IPS-18c (cell line): ENCODE results near the gene PCSK6.
"Not testable (repeated sequence)": the region's sequence is repeated elsewhere in the genome, so short reads cannot be mapped to it uniquely, and the experiment has no call there.

Source experiments
- H3K4me3 ChIP-seq: 2 replicates; pipeline ENCODE4 v1.7.0; 2013; ENCODE audit warnings: low read depth, mild to moderate bottlenecking, low read length, moderate library complexity; ENCODE audit not compliant: insufficient read depth
- H3K9me3 ChIP-seq: one replicate; pipeline ENCODE4 v1.6.1; 2013; ENCODE audit warnings: mild to moderate bottlenecking, low read length, moderate library complexity; ENCODE audit not compliant: control insufficient read depth, insufficient read depth

The PCSK6 gene

DNA sequence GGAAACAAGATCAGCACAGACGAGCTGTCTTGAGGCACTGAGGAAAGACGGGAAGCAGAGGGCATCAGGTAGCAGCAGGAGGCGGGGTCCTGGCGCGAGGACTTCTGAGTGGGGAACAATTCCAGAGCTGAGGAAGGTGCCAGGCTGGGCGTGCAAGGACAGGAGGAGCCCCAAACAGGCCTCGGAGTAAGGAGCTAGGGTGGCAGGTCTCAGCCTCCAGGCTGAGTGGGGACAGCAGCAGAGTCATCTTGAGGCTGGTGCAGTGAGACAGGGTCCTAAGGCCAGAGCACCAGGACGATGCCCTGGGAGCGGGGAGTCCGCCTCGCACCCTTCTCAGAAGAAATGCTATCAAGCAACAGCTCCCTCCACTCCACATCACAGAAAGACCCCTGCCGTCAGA lies 78.4 kb downstream of the PCSK6 start:
- Histone ChIP-seq H3K4me3 (no peak overlapping the region), H3K9me3 (peaks cover 4% of the 10 kb centered on the region)

DNA sequence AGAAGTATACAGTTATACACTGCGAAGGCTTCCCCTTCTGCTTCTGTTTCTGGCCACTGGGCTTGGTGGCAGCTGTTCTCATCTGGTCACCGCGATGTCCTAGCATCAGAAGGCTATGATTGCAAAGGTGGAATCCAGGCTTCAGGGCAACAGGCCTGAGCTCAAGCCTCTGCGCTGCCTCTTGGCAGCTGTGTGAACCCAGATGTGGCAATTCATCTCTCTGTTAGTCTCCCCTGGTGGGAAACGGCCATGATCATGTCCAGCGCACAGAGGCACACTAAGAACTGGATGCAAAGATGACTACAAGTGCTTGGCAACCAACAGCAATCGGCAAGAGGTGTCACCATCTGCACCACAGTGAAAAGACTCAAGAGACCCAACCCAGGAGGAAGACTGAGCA lies 78.9 kb downstream of the PCSK6 start:
- no peak overlapping the region for H3K4me3 ChIP-seq
- H3K9me3 ChIP-seq = peaks cover 4% of the 10 kb centered on the region

- no peak overlapping the region for H3K4me3 ChIP-seq
- H3K9me3 ChIP-seq = peaks cover 4% of the 10 kb centered on the region
Measured at GRCh38 chr15:101409621-101410020, 79.9 kb downstream of the PCSK6 start.

DNA sequence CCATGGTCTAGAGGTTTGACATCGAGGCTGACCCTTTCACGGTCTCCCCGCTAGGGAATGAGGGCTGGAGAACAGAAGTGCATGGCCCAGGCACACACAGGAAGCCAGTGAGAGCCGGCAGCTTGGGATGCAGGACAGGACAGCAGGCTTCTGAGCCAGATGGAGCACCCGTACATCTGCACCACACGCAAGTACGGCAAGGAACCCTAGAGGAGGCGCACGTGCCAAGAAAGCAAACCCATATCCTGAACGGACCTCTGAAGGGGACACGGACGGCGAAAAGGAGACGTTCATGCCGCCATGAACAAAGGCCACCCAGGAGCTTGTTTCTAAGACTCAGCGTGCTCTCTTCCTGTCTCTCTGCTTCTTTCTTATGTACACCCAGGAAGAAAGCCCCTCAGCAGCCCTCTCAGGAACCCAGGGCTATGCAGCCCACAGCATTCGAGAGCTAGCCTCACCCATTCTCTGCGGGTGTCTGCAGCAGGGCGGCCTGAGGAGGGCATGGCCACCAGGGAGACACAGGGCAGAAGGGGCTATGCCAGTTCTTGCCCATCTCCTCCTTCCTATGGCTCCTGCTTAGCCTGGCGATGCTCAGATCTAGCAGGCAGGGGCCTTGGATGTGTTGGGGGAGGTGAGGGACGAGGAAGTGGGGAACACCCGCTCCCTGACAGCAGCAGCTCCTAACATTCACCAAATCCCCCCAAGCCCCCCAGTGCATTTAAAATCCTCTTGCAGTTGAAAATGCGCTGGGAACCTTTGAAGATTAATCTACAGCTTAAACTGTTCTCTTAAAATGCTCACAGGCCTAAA lies 81.3 kb downstream of the PCSK6 start:
- H3K4me3 ChIP-seq = no peak overlapping the region
- peaks cover 4% of the 10 kb centered on the region for H3K9me3 ChIP-seq

GRCh38 chr15:101407439-101407838 lies 82.1 kb downstream of the PCSK6 start:
- no peak overlapping the region for H3K4me3 ChIP-seq
- peaks cover 4% of the 10 kb centered on the region for H3K9me3 ChIP-seq

DNA sequence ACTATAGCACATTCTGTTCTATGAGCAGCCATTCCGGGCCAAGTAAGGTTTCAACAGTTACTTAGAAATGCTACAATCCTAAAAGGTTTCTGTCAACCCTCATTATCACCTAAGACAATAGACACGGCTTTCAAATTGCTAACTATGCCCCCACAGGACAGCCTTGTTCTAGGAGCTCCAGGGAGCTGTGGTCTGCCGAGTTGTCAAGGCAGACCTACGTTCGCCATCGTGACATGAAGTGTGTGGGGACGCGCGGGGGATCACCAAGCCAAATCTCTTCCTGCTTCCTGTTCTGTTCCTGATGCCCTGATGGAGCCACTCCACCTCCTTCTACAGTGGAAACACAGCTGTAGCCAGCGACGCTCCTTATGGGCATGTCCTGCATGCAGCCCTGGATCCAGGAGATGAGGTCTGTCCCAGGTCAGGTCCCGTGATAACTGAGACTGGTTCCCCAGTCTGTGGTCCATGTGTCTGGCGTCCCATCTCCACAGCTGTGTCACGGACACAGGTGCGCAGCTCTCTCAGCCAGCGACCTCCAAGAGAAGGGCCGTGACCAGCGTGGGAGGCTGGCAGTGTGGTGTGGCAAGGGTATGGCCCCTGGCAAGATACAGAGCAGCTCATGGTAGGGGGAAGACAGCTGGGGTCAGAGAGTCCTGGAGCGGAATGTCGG lies 82.8 kb downstream of the PCSK6 start:
- H3K4me3 ChIP-seq = no peak overlapping the region
- peaks cover 4% of the 10 kb centered on the region for H3K9me3 ChIP-seq

GRCh38 chr15:101406036-101406435 lies 83.5 kb downstream of the PCSK6 start:
- H3K9me3 ChIP-seq = peaks cover 4% of the 10 kb centered on the region
- H3K4me3 ChIP-seq = no peak overlapping the region

GRCh38 chr15:101404245-101404644 lies 85.3 kb downstream of the PCSK6 start:
- no peak overlapping the region for H3K4me3 ChIP-seq
- H3K9me3 ChIP-seq = peaks cover 4% of the 10 kb centered on the region

DNA sequence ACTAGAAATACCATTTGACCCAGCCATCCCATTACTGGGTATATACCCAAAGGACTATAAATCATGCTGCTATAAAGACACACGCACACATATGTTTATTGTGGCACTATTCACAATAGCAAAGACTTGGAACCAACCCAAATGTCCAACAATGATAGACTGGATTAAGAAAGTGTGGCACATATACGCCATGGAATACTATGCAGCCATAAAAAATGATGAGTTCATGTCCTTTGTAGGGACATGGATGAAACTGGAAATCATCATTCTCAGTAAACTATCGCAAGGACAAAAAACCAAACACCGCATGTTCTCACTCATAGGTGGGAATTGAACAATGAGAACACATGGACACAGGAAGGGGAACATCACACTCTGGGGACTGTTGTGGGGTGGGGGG lies 86.6 kb downstream of the PCSK6 start:
- not testable (repeated sequence) for H3K4me3 ChIP-seq, H3K9me3 ChIP-seq

DNA sequence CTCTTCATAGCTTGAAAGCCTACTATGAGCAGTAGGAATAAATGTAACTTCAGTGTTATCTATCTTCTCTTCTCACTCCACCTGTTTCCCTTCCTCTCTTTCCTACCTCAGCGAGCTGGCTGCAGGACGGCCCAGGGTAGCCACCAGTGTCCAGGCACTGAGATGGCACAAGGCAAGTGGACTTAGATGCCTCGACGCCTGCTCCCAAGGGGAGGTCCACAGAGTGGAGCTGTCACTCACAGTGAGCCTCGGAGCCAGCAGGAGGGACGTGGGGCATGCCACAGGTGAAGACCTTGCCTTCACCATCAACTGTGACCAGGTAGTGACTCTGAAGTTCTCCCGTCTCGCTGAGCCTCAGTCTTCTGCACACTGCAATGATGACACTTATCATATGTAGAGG lies 88.2 kb downstream of the PCSK6 start:
- no peak overlapping the region for H3K4me3 ChIP-seq
- no peaks in the 10 kb centered on the region for H3K9me3 ChIP-seq

DNA sequence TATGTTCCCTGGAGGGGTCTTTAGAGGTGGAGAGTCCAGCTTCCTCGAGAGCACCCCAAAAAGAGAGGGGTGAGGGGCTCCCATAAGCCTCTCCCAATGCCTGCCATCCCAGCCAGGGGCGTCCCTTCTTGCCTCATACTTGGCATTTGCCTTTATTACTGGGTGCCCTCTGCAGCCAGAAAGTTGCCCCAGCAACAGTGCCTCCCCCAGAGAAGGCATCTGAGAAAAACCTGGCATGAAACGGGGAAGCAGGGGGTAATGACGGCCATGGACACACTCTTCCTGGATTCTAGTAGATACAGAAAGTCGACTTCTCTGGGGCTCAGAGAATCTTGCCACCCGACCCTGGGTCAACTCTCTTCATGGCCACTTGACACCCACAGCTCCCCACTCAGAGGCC lies 90.1 kb downstream of the PCSK6 start:
- no peak overlapping the region for H3K4me3 ChIP-seq
- H3K9me3 ChIP-seq = no peaks in the 10 kb centered on the region

- no peak overlapping the region for H3K4me3 ChIP-seq
- H3K9me3 ChIP-seq = no peaks in the 10 kb centered on the region
Measured at GRCh38 chr15:101398247-101398646, 91.3 kb downstream of the PCSK6 start.

DNA sequence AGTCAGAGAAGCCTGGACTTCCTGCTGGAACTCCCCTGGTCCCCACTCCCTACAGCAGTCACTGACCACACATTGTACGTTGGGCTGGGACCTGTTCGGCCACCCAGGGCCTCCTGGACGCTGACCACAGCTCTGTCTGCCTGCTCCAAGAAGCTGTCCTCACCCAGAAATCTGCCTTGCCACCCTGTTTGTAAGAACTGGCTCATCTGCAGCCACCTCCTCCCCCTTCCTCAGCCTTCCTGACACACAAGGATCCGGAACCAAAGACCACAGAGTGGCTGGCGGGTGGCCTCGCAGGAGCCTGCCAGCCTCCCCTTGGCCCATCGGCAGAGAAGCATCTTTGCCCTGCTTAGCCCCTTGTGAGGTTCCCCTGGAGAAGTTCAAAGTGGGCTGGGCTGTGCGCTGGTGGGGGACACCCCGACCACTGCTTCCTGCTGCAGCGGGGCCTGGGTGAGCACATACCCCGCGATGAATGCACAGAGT lies 91.9 kb downstream of the PCSK6 start:
- no peak overlapping the region for H3K4me3 ChIP-seq
- H3K9me3 ChIP-seq = no peaks in the 10 kb centered on the region

GRCh38 chr15:101396484-101397261 lies 92.8 kb downstream of the PCSK6 start:
- Histone ChIP-seq H3K9me3 (no peaks in the 10 kb centered on the region), H3K4me3 (no peak overlapping the region)

- no peak overlapping the region for H3K4me3 ChIP-seq
Measured at GRCh38 chr15:101394654-101395053, 94.9 kb downstream of the PCSK6 start.

DNA sequence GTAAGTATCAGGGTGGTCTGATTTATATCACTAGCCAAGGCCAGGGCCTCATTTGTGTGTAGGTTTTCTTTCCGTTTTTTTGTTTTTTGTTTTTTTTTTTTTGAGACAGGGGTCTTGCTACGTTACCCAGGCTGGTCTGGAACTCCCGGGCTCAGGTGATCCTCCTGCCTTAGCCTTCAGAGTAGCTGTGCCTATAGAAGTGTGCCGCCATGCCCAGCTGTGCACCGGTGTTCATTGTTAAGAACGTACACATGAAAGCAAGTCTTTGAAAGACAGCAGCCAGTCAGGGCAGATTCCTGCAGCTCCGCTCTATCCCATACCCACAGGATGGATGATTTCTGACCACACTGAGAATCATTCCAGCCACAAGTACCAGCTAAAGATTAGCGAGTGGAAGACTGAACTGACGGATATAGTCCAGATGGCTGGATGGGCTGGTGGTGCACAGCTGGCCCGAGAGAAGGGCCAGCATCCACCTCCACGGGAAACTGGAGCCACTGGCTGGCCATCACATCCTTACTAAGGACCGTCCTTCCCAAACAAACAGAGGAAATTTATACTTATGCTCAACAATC lies 95.4 kb downstream of the PCSK6 start:
- no peak overlapping the region for H3K4me3 ChIP-seq

More at GRCh38 chr15:101394654-101395053, 94.9 kb downstream of the PCSK6 start:
- no peaks in the 10 kb centered on the region for H3K9me3 ChIP-seq

GRCh38 chr15:101393172-101393571 lies 96.3 kb downstream of the PCSK6 start:
- Histone ChIP-seq H3K4me3 (no peak overlapping the region), H3K9me3 (no peaks in the 10 kb centered on the region)

More for the DNA sequence above, 95.4 kb downstream of the PCSK6 start:
- H3K9me3 ChIP-seq = no peaks in the 10 kb centered on the region
